ENCODE data around the gene CARNS1. TPM values are rescaled to one million over a fixed set of nuclear protein-coding genes. Genes with fewer than 3 reads are reported as not detected.

Gene CARNS1
- total and polyA plus RNA-seq, 9 of the 15 experiments (the other 6 are each of a cell fraction or from before 2014, with no cell fraction given), result 0.01 to 0.18 (median 0.06) TPM; not detected in 3

DNA sequence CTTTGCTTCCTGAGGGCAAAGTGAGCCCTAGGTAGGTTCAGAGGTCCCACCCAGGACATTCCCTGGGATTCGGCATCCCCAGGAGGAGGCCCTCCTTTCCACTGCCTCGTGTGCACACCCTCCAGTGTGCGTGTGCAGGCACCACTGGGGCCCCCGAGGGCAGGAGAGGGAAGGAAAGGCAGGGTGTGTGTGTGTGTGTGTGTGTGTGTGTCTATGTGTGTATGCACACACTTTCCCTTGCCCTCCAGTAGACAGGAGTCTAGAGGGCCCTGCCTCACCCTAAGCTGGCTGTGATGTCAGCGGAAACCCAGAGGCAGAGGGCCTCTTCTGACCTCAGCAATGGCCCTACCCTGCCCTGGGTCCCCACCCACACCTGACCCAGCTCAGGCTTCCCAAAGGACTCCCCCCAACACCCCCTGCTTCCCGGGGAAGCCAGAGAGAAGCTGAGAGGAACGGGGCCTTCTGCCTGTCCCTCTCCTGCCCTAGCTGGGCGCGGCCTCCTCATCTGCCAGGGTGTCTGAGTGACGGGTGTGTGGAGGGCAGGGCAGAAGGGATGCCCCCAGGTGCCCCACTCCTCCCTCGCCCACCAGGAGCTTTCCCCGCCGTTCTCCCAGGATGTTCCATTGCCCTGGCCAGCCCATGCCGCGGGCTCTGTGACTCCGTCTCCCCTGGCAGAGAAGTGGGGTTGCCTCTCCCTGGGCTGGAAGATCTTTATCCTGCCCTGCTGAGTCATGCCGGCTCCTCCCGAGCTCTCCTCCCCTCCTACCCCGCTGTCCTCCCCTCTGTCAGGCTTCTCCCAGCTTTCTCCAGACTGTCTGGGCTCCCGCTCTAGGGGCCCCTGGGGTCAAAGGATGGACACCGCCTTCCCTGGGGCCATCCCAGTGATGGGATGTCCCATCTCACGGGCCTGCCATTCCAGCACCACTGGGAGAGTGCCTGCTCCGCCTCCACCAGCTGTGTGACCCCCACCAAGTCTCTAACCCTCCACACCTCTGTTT, 36.1 kb upstream of the CARNS1 start (continued):
- TF ChIP-seq, protein P1, sequence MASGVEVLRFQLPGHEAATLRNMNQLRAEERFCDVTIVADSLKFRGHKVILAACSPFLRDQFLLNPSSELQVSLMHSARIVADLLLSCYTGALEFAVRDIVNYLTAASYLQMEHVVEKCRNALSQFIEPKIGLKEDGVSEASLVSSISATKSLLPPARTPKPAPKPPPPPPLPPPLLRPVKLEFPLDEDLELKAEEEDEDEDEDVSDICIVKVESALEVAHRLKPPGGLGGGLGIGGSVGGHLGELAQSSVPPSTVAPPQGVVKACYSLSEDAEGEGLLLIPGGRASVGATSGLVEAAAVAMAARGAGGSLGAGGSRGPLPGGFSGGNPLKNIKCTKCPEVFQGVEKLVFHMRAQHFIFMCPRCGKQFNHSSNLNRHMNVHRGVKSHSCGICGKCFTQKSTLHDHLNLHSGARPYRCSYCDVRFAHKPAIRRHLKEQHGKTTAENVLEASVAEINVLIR (CRISPR knock-in tag; IDR thresholded peaks at IDR 0.05), result no peak
- TF ChIP-seq ZKSCAN3 (CRISPR knock-in tag; IDR thresholded peaks at IDR 0.05) (no peak), FOXP1 (CRISPR knock-in tag; IDR thresholded peaks at IDR 0.05) (no peak), PHF8 (IDR thresholded peaks at IDR 0.05; ENCODE audit: borderline replicate concordance, low read length) (peak; percentile 25; the same call in 1 of the 2 replicates), ZNF696 (CRISPR knock-in tag; conservative IDR thresholded peaks at IDR 0.05) (no peak), PKNOX1 (IDR thresholded peaks at IDR 0.05) (peak; percentile 67), E2F3 (CRISPR knock-in tag; IDR thresholded peaks at IDR 0.05) (peak; percentile 44; the same call in 1 of the 2 replicates), OTX1 (CRISPR knock-in tag; IDR thresholded peaks at IDR 0.05) (peak; percentile 58; the same call in 1 of the 2 replicates), HDAC1 (IDR thresholded peaks at IDR 0.05) (0 out of 4 replicates have a peak, but pooled peaks of 1 of the 2 experiments have one; percentile 58), LEF1 (IDR thresholded peaks at IDR 0.05) (peak; percentile 14; the same call in 1 of the 2 replicates), ETV6 (IDR thresholded peaks at IDR 0.05; ENCODE audit: borderline replicate concordance in 1 of 2, low read depth in 2 of 2, low read length in 1 of 2) (no peak), ETV6 (CRISPR knock-in tag; IDR thresholded peaks at IDR 0.05; ENCODE audit: borderline replicate concordance) (no peak), ZNF324 (CRISPR knock-in tag; IDR thresholded peaks at IDR 0.05) (no peak), ZNF586 (CRISPR knock-in tag; conservative IDR thresholded peaks at IDR 0.05) (no peak), ZNF561 (CRISPR knock-in tag; conservative IDR thresholded peaks at IDR 0.05) (0 out of 2 replicates have a peak, but pooled peaks have one; percentile 31)
- TF ChIP-seq, protein P2, sequence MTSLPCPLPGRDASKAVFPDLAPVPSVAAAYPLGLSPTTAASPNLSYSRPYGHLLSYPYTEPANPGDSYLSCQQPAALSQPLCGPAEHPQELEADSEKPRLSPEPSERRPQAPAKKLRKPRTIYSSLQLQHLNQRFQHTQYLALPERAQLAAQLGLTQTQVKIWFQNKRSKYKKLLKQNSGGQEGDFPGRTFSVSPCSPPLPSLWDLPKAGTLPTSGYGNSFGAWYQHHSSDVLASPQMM (CRISPR knock-in tag; IDR thresholded peaks at IDR 0.05), result no peak
- TF ChIP-seq, protein P3, sequence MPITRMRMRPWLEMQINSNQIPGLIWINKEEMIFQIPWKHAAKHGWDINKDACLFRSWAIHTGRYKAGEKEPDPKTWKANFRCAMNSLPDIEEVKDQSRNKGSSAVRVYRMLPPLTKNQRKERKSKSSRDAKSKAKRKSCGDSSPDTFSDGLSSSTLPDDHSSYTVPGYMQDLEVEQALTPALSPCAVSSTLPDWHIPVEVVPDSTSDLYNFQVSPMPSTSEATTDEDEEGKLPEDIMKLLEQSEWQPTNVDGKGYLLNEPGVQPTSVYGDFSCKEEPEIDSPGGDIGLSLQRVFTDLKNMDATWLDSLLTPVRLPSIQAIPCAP (CRISPR knock-in tag; IDR thresholded peaks at IDR 0.05; ENCODE audit: borderline replicate concordance), result no peak
- TF ChIP-seq, protein P4, sequence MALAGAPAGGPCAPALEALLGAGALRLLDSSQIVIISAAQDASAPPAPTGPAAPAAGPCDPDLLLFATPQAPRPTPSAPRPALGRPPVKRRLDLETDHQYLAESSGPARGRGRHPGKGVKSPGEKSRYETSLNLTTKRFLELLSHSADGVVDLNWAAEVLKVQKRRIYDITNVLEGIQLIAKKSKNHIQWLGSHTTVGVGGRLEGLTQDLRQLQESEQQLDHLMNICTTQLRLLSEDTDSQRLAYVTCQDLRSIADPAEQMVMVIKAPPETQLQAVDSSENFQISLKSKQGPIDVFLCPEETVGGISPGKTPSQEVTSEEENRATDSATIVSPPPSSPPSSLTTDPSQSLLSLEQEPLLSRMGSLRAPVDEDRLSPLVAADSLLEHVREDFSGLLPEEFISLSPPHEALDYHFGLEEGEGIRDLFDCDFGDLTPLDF (CRISPR knock-in tag; IDR thresholded peaks at IDR 0.05), result no peak
- TF ChIP-seq, protein P5, sequence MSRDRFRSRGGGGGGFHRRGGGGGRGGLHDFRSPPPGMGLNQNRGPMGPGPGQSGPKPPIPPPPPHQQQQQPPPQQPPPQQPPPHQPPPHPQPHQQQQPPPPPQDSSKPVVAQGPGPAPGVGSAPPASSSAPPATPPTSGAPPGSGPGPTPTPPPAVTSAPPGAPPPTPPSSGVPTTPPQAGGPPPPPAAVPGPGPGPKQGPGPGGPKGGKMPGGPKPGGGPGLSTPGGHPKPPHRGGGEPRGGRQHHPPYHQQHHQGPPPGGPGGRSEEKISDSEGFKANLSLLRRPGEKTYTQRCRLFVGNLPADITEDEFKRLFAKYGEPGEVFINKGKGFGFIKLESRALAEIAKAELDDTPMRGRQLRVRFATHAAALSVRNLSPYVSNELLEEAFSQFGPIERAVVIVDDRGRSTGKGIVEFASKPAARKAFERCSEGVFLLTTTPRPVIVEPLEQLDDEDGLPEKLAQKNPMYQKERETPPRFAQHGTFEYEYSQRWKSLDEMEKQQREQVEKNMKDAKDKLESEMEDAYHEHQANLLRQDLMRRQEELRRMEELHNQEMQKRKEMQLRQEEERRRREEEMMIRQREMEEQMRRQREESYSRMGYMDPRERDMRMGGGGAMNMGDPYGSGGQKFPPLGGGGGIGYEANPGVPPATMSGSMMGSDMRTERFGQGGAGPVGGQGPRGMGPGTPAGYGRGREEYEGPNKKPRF (IDR thresholded peaks at IDR 0.05; ENCODE audit: low read depth, low read length), result no peak

Measured in K562 (cell line).